ENCODE results near the gene C11orf97. TPM values are rescaled to one million over a fixed set of nuclear protein-coding genes. Genes with fewer than 3 reads are reported as not detected.

Gene C11orf97
- total RNA-seq, 4 donors from 2014 or later: not detected

- 63 to 67% methylated on average over 1 of the region's 1 CpG for WGBS, 2 donors (ENCODE audit: low coverage in 1 of 2)
- H3K27ac ChIP-seq: no peak overlapping the region
- ATAC-seq: no peak
- H3K27me3 ChIP-seq: no peaks in the 10 kb centered on the region
- H3K4me1 ChIP-seq: no peaks in the 10 kb centered on the region
- TF ChIP-seq POLR2A (IDR thresholded peaks at IDR 0.05) (no peak), CTCF (IDR thresholded peaks at IDR 0.05) (no peak), POLR2AphosphoS5 (IDR thresholded peaks at IDR 0.05) (no peak), EP300 (IDR thresholded peaks at IDR 0.05) (no peak)
- H3K36me3 ChIP-seq: peaks cover 0 to 94% of the 10 kb centered on the region in 2 donors
- H3K9me3 ChIP-seq: no peaks in the 10 kb centered on the region
- H3K4me3 ChIP-seq: no peak overlapping the region
Observed at GRCh38 chr11:94486068-94486467, 26.2 kb upstream of the C11orf97 start.

- TF ChIP-seq EP300 (IDR thresholded peaks at IDR 0.05): no peak
- peak; percentile 47 to 58 for TF ChIP-seq POLR2A (IDR thresholded peaks at IDR 0.05)
- peak; percentile 80 for TF ChIP-seq POLR2AphosphoS5 (IDR thresholded peaks at IDR 0.05)
- Histone ChIP-seq H3K9me3 (no peaks in the 10 kb centered on the region), H3K36me3 (peaks cover 0 to 42% of the 10 kb centered on the region in 2 donors), H3K4me1 (peaks cover 7 to 29% (median 15%) of the 10 kb centered on the region in 3 donors), H3K4me3 (peak within 1 kb of the TSS; percentile 77 to 88), H3K27ac (peak within 1 kb of the TSS; percentile 82 to 89 (median 86)), H3K27me3 (no peaks in the 10 kb centered on the region)
- peak; percentile 100 for ATAC-seq
- WGBS, 2 donors (ENCODE audit: low coverage in 1 of 2): 0% methylated on average over 18 to 19 of the region's 55 CpGs
Observed at GRCh38 chr11:94493281-94494125, 18.8 kb upstream of the C11orf97 start, which contains the start of the genes ANKRD49 and MRE11. ANKRD49 (plus strand) TSS chr11:94493984; CDS start chr11:94496694, 2,710 bp downstream. MRE11 (minus strand) TSS chr11:94493844; CDS start chr11:94492801, 1,043 bp downstream.

GRCh38 chr11:94494126-94494680 lies 18.1 kb upstream of the C11orf97 start:
- Histone ChIP-seq H3K4me1 (peaks cover 7 to 29% (median 15%) of the 10 kb centered on the region in 3 donors), H3K27me3 (no peaks in the 10 kb centered on the region), H3K9me3 (no peaks in the 10 kb centered on the region), H3K36me3 (peaks cover 0 to 42% of the 10 kb centered on the region in 2 donors), H3K27ac (peak overlapping the region; percentile 82 to 89 (median 86)), H3K4me3 (peak overlapping the region; percentile 77 to 88)
- ATAC-seq: peak; percentile 71
- WGBS, 2 donors (ENCODE audit: low coverage in 1 of 2): 4 to 12% methylated on average over 5 to 7 of the region's 19 CpGs
- TF ChIP-seq CTCF (IDR thresholded peaks at IDR 0.05) (no peak), POLR2AphosphoS5 (IDR thresholded peaks at IDR 0.05) (no peak), EP300 (IDR thresholded peaks at IDR 0.05) (no peak), POLR2A (IDR thresholded peaks at IDR 0.05) (no peak)

- peaks cover 0 to 63% of the 10 kb centered on the region in 2 donors for H3K36me3 ChIP-seq
- no peak overlapping the region for H3K27ac ChIP-seq
- no peak overlapping the region for H3K4me3 ChIP-seq
- WGBS, 2 donors (ENCODE audit: low coverage in 1 of 2): 71 to 76% methylated on average over 2 of the region's 2 CpGs
- no peaks in the 10 kb centered on the region for H3K9me3 ChIP-seq
- ATAC-seq: no peak
- H3K27me3 ChIP-seq: no peaks in the 10 kb centered on the region
- H3K4me1 ChIP-seq: peaks cover 0 to 5% (median 2%) of the 10 kb centered on the region in 3 donors
- TF ChIP-seq POLR2AphosphoS5 (IDR thresholded peaks at IDR 0.05) (no peak), POLR2A (IDR thresholded peaks at IDR 0.05) (no peak), EP300 (IDR thresholded peaks at IDR 0.05) (no peak), CTCF (IDR thresholded peaks at IDR 0.05) (no peak)
Observed at GRCh38 chr11:94500181-94500580, 12.1 kb upstream of the C11orf97 start.

- H3K36me3 ChIP-seq: peaks cover 0 to 61% of the 10 kb centered on the region in 2 donors
- TF ChIP-seq POLR2A (IDR thresholded peaks at IDR 0.05): no peak
- TF ChIP-seq EP300 (IDR thresholded peaks at IDR 0.05): no peak
- TF ChIP-seq CTCF (IDR thresholded peaks at IDR 0.05): no peak
- no peak for TF ChIP-seq POLR2AphosphoS5 (IDR thresholded peaks at IDR 0.05)
- WGBS, 2 donors (ENCODE audit: low coverage in 1 of 2): 66 to 72% methylated on average over 2 of the region's 2 CpGs
- no peak for ATAC-seq
- H3K27ac ChIP-seq: no peak overlapping the region
- no peaks in the 10 kb centered on the region for H3K9me3 ChIP-seq
- H3K4me1 ChIP-seq: no peaks in the 10 kb centered on the region
- no peak overlapping the region for H3K4me3 ChIP-seq
- H3K27me3 ChIP-seq: no peaks in the 10 kb centered on the region
Observed at GRCh38 chr11:94501522-94501921, 10.7 kb upstream of the C11orf97 start.

Data from gastroesophageal sphincter (tissue), 4 donors.